ENCODE results near the gene GRIK5.

GRIK5 gene

GRCh38 chr19:42028304-42029216 lies 41.4 kb downstream of the GRIK5 start:
- H3K4me3 ChIP-seq (ENCODE audit: low read depth, low read length), result no peak overlapping the region
- TF ChIP-seq, protein P1, sequence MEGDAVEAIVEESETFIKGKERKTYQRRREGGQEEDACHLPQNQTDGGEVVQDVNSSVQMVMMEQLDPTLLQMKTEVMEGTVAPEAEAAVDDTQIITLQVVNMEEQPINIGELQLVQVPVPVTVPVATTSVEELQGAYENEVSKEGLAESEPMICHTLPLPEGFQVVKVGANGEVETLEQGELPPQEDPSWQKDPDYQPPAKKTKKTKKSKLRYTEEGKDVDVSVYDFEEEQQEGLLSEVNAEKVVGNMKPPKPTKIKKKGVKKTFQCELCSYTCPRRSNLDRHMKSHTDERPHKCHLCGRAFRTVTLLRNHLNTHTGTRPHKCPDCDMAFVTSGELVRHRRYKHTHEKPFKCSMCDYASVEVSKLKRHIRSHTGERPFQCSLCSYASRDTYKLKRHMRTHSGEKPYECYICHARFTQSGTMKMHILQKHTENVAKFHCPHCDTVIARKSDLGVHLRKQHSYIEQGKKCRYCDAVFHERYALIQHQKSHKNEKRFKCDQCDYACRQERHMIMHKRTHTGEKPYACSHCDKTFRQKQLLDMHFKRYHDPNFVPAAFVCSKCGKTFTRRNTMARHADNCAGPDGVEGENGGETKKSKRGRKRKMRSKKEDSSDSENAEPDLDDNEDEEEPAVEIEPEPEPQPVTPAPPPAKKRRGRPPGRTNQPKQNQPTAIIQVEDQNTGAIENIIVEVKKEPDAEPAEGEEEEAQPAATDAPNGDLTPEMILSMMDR (conservative IDR thresholded peaks at IDR 0.05; ENCODE audit: low read depth, low read length), result peak; percentile 54
- no peak for DNase-seq (ENCODE audit: low read depth)

DNA sequence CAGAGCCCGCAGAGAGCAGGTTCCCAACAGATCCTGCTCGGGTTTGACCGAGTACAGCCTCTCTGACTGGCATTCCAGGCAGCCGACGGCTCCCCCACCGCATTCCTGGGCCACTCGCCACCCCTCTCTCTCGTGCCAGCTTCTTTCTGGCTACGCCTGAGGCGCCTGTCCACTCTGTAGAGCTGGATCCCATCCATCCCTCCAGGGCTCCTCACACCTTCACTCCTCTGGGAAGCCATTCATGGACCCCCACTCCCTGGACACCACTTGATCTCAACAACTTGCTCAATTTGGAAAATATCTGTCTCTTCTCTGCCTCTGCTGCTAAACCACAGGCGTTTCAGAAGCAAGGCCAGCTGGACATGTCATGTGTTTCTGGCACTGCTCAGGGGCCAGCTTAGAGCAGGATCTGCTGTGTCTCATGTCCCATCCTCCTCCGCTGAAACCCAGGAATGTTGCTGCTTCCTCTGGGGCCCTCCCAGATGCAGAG lies 45.3 kb downstream of the GRIK5 start:
- TF ChIP-seq, protein P1 (conservative IDR thresholded peaks at IDR 0.05; ENCODE audit: low read depth, low read length), result no peak
- no peak overlapping the region for H3K4me3 ChIP-seq (ENCODE audit: low read depth, low read length)
- DNase-seq (ENCODE audit: low read depth), result no peak

DNA sequence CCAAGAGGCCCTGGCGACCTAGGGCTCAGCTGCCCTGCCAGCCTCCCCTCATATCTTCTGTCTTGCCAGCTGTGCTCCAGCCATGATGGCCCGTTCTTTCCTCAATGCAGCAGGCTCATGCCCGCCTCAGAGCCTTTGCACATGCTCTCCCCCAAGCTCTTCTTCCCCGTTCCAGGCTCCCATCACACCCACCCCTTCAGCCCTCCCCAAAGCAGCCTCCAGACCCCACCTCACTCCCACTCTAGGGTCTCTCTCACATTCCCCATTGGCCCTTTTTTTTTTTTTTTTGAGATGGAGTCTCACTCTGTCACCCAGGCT lies 46.1 kb downstream of the GRIK5 start:
- TF ChIP-seq, protein P1 (conservative IDR thresholded peaks at IDR 0.05; ENCODE audit: low read depth, low read length), result no peak
- no peak for DNase-seq (ENCODE audit: low read depth)
- H3K4me3 ChIP-seq (ENCODE audit: low read depth, low read length), result no peak overlapping the region

GRCh38 chr19:42023121-42023942 lies 46.7 kb downstream of the GRIK5 start:
- H3K4me3 ChIP-seq (ENCODE audit: low read depth, low read length), result no peak overlapping the region
- DNase-seq (ENCODE audit: low read depth), result peak; percentile 50
- TF ChIP-seq, protein P1 (conservative IDR thresholded peaks at IDR 0.05; ENCODE audit: low read depth, low read length), result peak; percentile 71

DNA sequence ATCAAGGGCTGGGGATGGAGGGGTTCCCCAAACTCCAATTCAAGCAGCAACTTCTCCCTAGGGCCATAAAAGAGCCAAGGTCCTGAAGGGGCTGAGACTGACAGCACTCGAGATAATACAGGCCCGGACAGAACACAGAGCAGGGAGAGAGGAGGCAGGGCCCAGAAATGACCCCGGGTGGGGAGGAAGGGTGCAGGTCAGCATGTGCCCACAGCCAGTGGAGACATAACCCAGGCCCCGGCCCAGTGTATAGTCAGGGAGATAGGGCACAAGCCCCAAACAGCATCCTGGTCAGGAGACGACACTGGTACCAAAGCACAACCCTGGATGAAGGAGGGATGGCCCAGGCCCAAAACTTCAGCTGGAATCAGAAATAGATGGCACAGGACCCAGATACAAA lies 47.4 kb downstream of the GRIK5 start:
- no peak for DNase-seq (ENCODE audit: low read depth)
- TF ChIP-seq, protein P1 (conservative IDR thresholded peaks at IDR 0.05; ENCODE audit: low read depth, low read length), result no peak
- no peak overlapping the region for H3K4me3 ChIP-seq (ENCODE audit: low read depth, low read length)

- no peak for DNase-seq (ENCODE audit: low read depth)
- no peak overlapping the region for H3K4me3 ChIP-seq (ENCODE audit: low read depth, low read length)
- TF ChIP-seq, protein P1 (conservative IDR thresholded peaks at IDR 0.05; ENCODE audit: low read depth, low read length), result no peak
Observed at GRCh38 chr19:42021185-42021584, 48.8 kb downstream of the GRIK5 start.

Measured in choroid plexus epithelial cell (primary cell).